Stimulated activated effector memory CD8-positive, alpha-beta T cell treated with anti-CD3 and anti-CD28 coated beads, Interleukin-12 subunit alpha, Interleukin-12 subunit beta, amount 100 ng/mL, for 72 hours (primary cell): ENCODE results near the gene KLHL29.

ENCODE experiments used
- ATAC-seq: fragments of 150-1000 bp; cut with Tn5 transposase; 2 replicates; pipeline ENCODE4 v1.10.0; 2021
- DNase-seq, 2 donors: peaks; one replicate each; pipeline ENCODE4 v3.0.0; 2021 to 2022; ENCODE audit warnings: low spot score in 2 of 2
- H3K27ac Mint-ChIP-seq: one replicate; pipeline ENCODE4 v1.8.0; 2022; ENCODE audit warnings: mild to moderate bottlenecking, mixed read lengths
- H3K36me3 Mint-ChIP-seq: one replicate; pipeline ENCODE4 v1.8.0; 2022; ENCODE audit warnings: mild to moderate bottlenecking, mixed read lengths
- H3K4me1 Mint-ChIP-seq: one replicate; pipeline ENCODE4 v1.8.0; 2022; ENCODE audit warnings: mixed read lengths
- H3K4me3 Mint-ChIP-seq: one replicate; pipeline ENCODE4 v1.8.0; 2022; ENCODE audit warnings: mild to moderate bottlenecking, mixed read lengths
- H3K9me3 Mint-ChIP-seq: one replicate; pipeline ENCODE4 v1.8.0; 2022; ENCODE audit warnings: mixed read lengths

Gene KLHL29

DNA sequence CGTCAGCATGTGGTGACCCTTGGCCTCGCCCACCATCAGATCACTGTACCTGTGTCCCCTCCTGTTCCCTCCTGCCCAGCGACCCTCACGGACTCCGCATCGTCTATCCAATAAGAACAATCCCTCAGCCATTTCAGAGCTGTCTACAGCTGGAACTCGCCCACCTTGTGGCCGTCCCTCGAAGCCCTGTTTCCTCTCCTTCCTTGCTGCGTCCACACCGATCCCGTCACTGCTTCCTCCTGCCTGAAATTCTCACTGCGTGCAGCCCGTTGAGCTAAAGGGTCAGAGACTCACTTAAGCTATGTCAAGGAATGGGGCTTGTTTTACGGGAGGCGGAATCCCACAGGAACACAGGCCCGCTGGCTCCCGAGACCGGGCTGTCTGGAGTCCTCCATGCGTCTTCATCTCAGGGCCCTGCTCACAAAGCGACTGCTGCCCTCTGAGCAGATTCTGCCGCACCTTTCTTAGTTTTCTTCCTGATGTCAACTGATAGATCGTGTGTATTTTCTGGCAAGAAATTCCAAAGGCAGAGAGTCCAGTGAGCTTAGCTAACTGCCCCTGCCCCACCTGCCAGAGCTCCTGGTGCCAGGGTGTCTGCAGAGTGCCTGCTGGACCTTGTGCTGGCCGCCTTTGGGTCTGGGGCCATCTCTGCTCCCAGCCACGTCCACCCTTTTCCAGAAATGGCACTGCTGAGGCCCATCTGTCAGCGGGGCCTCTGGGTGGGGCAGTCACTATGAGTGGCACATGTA, 35.3 kb downstream of the KLHL29 start:
- Mint-ChIP-seq H3K4me1 (no peaks in the 10 kb centered on the region), H3K9me3 (no peaks in the 10 kb centered on the region), H3K4me3 (no peak overlapping the region), H3K27ac (no peak overlapping the region), H3K36me3 (no peaks in the 10 kb centered on the region)
- ATAC-seq = no peak
- DNase-seq = no peak

GRCh38 chr2:23420840-23421476, 36.0 kb downstream of the KLHL29 start:
- DNase-seq = no peak
- ATAC-seq = no peak
- H3K27ac Mint-ChIP-seq = no peak overlapping the region
- no peaks in the 10 kb centered on the region for H3K9me3 Mint-ChIP-seq
- H3K4me3 Mint-ChIP-seq = no peak overlapping the region
- no peaks in the 10 kb centered on the region for H3K4me1 Mint-ChIP-seq
- no peaks in the 10 kb centered on the region for H3K36me3 Mint-ChIP-seq

DNA sequence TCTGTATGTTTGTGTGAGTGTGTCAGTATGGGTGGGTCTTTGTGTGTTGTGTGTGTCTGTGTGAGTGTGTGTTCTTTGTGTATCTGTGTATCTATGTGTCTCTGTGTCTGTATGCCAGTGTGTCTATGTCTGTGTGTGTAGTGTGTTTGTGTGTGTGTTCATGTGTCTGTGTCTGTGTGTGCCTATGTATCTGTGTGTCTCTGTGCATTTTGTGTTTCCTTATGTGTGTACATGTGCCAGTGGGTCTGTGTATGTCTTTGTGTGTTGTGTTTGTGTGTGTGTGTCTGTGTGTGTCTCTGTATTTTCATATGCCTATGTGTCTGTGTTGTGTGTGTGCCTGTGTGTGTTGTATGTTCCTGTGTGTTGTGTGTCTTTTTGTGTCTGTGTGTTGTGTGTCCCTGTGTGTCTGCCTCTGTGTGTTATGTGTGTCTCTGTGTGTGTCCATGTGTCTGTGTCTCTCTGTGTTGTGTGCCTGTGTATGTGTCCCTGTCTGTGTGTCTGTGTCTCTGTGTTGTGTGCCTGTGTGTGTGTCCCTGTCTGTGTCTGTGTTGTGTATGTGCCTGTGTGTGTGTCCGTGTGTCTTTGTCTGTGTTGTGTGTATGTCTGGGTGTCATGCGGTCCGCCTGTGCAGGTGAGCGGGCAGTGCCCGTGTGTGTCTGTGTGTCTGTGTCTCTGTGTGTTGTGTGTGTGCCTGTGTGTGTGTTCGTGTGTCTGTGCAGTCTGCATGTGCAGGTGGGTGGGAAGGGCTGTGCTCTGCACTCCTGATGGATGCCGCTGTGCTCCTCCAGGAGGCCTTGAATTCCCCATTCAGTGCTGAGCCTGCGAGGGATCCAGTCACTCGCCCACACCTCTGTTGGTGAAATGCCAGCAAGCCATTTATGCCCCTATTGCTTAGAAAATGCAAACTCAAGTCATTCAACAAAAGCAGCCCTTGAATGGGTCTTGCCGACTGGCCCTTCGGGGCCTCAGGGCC, 37.4 kb downstream of the KLHL29 start:
- Mint-ChIP-seq H3K4me1 (no peaks in the 10 kb centered on the region), H3K4me3 (no peak overlapping the region), H3K36me3 (no peaks in the 10 kb centered on the region), H3K9me3 (no peaks in the 10 kb centered on the region), H3K27ac (no peak overlapping the region)
- ATAC-seq = no peak
- DNase-seq = peak in 1 of 2 donors; percentile 25

DNA sequence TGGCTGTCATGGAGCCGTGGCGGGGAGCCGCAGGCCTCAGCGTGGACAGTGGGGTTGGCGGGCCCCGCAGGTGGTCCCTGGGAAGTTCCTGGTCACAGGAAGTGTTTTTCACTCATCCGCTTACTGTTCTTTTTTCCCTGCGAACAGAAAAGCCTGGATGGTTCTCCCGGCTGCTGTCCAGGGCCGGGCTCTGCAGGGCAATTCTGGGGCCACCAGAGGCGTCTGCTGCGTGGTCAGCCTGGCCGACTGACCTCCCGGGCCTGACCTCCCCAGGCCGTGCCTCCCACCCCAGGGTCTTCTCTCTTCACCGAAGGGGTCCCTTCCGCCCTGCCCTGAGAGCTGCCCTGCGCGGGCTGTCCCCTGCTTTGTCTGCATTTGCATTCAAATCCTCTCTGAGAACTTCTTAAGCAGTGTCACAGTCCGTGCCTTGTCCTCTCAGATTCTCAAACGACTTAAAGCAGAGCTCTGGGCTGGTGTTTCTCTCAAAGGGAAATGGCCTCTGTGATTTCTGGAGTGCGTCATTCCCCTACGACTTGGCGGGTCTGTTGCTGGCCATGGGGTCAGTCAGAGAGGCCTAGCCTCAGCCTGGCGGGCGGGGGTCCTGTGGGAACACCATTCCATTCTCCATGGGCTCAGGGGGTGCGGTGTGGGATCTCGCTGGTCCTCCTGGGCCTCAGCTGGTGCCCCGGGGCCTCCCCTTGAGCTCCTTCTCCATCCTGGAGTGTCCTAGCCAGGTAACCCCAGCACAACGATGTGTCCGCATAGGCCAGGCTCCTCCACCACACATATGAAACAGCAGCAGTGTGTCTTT, 38.3 kb downstream of the KLHL29 start:
- H3K27ac Mint-ChIP-seq = no peak overlapping the region

GRCh38 chr2:23423873-23424680, 39.1 kb downstream of the KLHL29 start:
- Mint-ChIP-seq H3K27ac (no peak overlapping the region), H3K4me3 (no peak overlapping the region), H3K9me3 (no peaks in the 10 kb centered on the region), H3K4me1 (no peaks in the 10 kb centered on the region), H3K36me3 (no peaks in the 10 kb centered on the region)
- DNase-seq (no peak), ATAC-seq (no peak)

More for the DNA sequence above, 38.3 kb downstream of the KLHL29 start:
- DNase-seq (no peak), ATAC-seq (no peak)
- no peaks in the 10 kb centered on the region for H3K36me3 Mint-ChIP-seq
- no peaks in the 10 kb centered on the region for H3K9me3 Mint-ChIP-seq
- no peaks in the 10 kb centered on the region for H3K4me1 Mint-ChIP-seq
- H3K4me3 Mint-ChIP-seq = no peak overlapping the region

GRCh38 chr2:23425338-23425871, 40.4 kb downstream of the KLHL29 start:
- DNase-seq = no peak
- no peaks in the 10 kb centered on the region for H3K4me1 Mint-ChIP-seq
- no peak for ATAC-seq
- no peaks in the 10 kb centered on the region for H3K36me3 Mint-ChIP-seq
- no peaks in the 10 kb centered on the region for H3K9me3 Mint-ChIP-seq
- H3K27ac Mint-ChIP-seq = no peak overlapping the region
- H3K4me3 Mint-ChIP-seq = no peak overlapping the region

- Mint-ChIP-seq H3K36me3 (no peaks in the 10 kb centered on the region), H3K27ac (no peak overlapping the region), H3K9me3 (no peaks in the 10 kb centered on the region), H3K4me3 (no peak overlapping the region), H3K4me1 (no peaks in the 10 kb centered on the region)
- DNase-seq (no peak), ATAC-seq (no peak)
Measured at GRCh38 chr2:23425885-23426262, 40.9 kb downstream of the KLHL29 start.

DNA sequence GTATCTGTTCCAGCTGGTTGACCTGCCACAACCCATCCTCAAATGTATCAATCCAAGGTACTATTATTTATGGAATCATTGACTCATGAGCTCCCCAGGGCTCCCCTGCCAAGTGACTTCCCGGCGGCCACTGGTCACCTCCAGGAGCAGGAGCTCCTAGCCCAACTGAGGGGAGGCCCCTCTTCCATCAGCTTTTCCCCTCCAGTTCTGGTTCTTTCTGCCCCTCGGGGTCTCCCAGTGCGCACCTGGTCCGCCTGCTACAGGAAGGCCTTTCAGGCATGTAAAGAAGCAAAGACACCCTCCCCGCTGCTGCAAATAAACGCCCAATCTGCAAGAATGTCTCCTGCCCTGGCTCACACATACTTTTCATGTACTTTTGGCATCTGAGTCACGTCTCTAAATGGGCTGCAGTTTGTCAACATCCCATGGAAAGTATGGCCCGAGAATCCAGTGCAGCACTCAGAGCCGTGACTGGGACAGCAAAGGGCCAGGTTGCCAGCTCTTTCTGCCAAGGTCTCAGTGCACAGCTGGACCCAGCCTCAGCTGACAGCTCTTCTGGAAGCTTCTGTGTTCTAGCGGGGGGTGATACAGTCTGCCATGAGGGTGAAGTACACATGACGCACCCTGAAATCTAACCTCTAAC, 41.4 kb downstream of the KLHL29 start:
- Mint-ChIP-seq H3K4me1 (no peaks in the 10 kb centered on the region), H3K9me3 (no peaks in the 10 kb centered on the region), H3K36me3 (no peaks in the 10 kb centered on the region), H3K4me3 (no peak overlapping the region), H3K27ac (no peak overlapping the region)
- DNase-seq (no peak), ATAC-seq (no peak)

GRCh38 chr2:23427350-23427749, 42.4 kb downstream of the KLHL29 start:
- no peaks in the 10 kb centered on the region for H3K9me3 Mint-ChIP-seq
- DNase-seq (no peak), ATAC-seq (no peak)
- H3K4me1 Mint-ChIP-seq = no peaks in the 10 kb centered on the region
- no peak overlapping the region for H3K4me3 Mint-ChIP-seq
- no peak overlapping the region for H3K27ac Mint-ChIP-seq
- no peaks in the 10 kb centered on the region for H3K36me3 Mint-ChIP-seq

- DNase-seq = no peak
- Mint-ChIP-seq H3K4me3 (no peak overlapping the region), H3K36me3 (no peaks in the 10 kb centered on the region), H3K27ac (no peak overlapping the region), H3K9me3 (peaks cover 2% of the 10 kb centered on the region), H3K4me1 (no peaks in the 10 kb centered on the region)
- no peak for ATAC-seq
Measured at GRCh38 chr2:23427976-23428375, 43.0 kb downstream of the KLHL29 start.

DNA sequence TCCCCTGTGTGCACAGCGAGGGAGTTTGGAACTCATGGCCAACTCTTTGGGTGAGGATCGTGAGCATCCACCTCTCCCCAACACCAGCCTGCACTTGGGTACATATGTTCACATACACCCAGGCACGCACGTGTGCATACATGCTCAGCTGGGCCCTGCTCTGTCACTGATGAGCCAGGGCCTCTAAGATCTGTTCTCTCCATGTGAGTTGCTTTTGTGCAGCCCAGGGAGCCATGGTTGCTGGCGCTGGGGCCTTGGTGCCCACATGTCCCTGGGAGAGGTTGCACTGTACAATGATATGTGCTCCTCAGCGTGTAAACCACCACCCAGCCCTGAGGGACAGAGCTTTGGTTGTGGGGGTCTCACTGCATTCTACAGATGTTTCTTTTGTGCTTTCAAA, 44.1 kb downstream of the KLHL29 start:
- no peak for ATAC-seq
- H3K36me3 Mint-ChIP-seq = no peaks in the 10 kb centered on the region
- no peak overlapping the region for H3K4me3 Mint-ChIP-seq
- H3K27ac Mint-ChIP-seq = no peak overlapping the region
- no peaks in the 10 kb centered on the region for H3K4me1 Mint-ChIP-seq
- no peak for DNase-seq
- H3K9me3 Mint-ChIP-seq = peaks cover 2% of the 10 kb centered on the region

GRCh38 chr2:23430263-23430662, 45.3 kb downstream of the KLHL29 start:
- Mint-ChIP-seq H3K4me3 (no peak overlapping the region), H3K4me1 (no peaks in the 10 kb centered on the region), H3K9me3 (peaks cover 2% of the 10 kb centered on the region), H3K27ac (no peak overlapping the region), H3K36me3 (no peaks in the 10 kb centered on the region)
- no peak for DNase-seq
- no peak for ATAC-seq

DNA sequence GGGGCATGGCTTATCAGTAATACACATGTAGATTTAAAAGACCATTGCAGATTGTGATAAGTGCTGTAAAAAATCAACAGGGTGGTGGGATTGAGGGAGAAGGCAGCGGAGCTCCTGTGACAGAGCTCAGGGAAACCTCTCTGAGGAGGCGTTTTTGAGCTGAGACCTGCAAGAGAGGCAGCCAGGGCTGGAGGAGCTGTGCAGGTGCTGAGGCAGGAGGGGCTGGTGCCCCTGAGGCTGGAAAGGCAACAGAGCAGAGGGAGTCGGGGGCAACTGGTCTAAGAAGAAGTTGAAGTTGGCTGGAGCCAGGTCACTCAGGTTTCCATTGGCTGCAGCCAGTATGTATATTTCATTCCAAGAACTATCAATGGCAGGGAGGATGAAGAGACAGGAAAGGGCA, 47.6 kb downstream of the KLHL29 start:
- Mint-ChIP-seq H3K27ac (no peak overlapping the region), H3K36me3 (no peaks in the 10 kb centered on the region), H3K4me1 (no peaks in the 10 kb centered on the region), H3K4me3 (no peak overlapping the region), H3K9me3 (peaks cover 2% of the 10 kb centered on the region)
- DNase-seq (no peak), ATAC-seq (no peak)

- DNase-seq (no peak), ATAC-seq (no peak)
- Mint-ChIP-seq H3K36me3 (no peaks in the 10 kb centered on the region), H3K4me3 (no peak overlapping the region), H3K4me1 (no peaks in the 10 kb centered on the region), H3K9me3 (peaks cover 2% of the 10 kb centered on the region), H3K27ac (no peak overlapping the region)
Measured at GRCh38 chr2:23433282-23433681, 48.3 kb downstream of the KLHL29 start.
